H1 (cell line): ENCODE data around the gene RNFT2. TPM values are rescaled to one million over a fixed set of nuclear protein-coding genes. Genes with fewer than 3 reads are reported as not detected.
A peak's percentile ranks its signal among the peaks of the same experiment; 100 is the strongest.

Source experiments
- CTCF ChIA-PET: fragments of 300-600 bp; sonication (Branson Sonifier 250); formaldehyde crosslinking; loops from one replicate; lab custom pipeline; 2021; ENCODE audit not compliant: partially characterized antibody; lab: Charles Lee
- POLR2A ChIA-PET: fragments of 300-600 bp; sonication (Branson Sonifier 250); formaldehyde crosslinking; loops from one replicate; lab custom pipeline; 2021; ENCODE audit warnings: inconsistent platforms; ENCODE audit not compliant: partially characterized antibody; lab: Charles Lee
- DNase-seq, 2 experiments: peaks; one replicate each; pipeline versions ENCODE4 v3.0.0 to v3.0.0-alpha.2; 2010 to 2022; ENCODE audit warnings: low spot score in 2 of 2, low read depth in 1 of 2, mixed read lengths in 1 of 2
- FAIRE-seq: peaks from 2 replicates; lab custom pipeline; 2011; peaks lifted over from hg19 to GRCh38; lab: Jason Lieb, UNC
- H2AFZ ChIP-seq: 2 replicates; pipeline ENCODE4 v1.8.1; 2012; ENCODE audit warnings: low read length, inconsistent platforms
- H2AK5ac ChIP-seq: 2 replicates; pipeline ENCODE4 v1.6.1; 2013; ENCODE audit warnings: low read depth, low read length
- H2BK120ac ChIP-seq: replicated peaks from 2 replicates; pipeline ENCODE3; 2013; ENCODE audit warnings: low read depth, low read length, inconsistent platforms
- H2BK12ac ChIP-seq: 2 replicates; pipeline ENCODE4 v1.6.1; 2013; ENCODE audit warnings: low read depth, low read length
- H2BK15ac ChIP-seq: 2 replicates; pipeline ENCODE4 v1.6.1; 2013; ENCODE audit warnings: low read length
- H2BK20ac ChIP-seq: 2 replicates; pipeline ENCODE4 v1.6.1; 2013; ENCODE audit warnings: low read length
- H2BK5ac ChIP-seq: 2 replicates; pipeline ENCODE4 v1.6.1; 2013; ENCODE audit warnings: low read depth, low read length
- H3K14ac ChIP-seq: 2 replicates; pipeline ENCODE4 v1.6.1; 2013; ENCODE audit warnings: inconsistent platforms; ENCODE audit not compliant: insufficient read length
- H3K18ac ChIP-seq: 2 replicates; pipeline ENCODE4 v1.6.1; 2013; ENCODE audit warnings: low read length; ENCODE audit errors: extremely low read depth
- H3K23ac ChIP-seq: 2 replicates; pipeline ENCODE4 v1.6.1; 2013; ENCODE audit warnings: inconsistent platforms; ENCODE audit not compliant: insufficient read length
- H3K23me2 ChIP-seq: 2 replicates; pipeline ENCODE4 v1.6.1; 2013; ENCODE audit warnings: low read depth, low read length
- H3K27ac ChIP-seq: 2 replicates; pipeline ENCODE4 v1.6.1; 2011; ENCODE audit warnings: low read depth, low read length, inconsistent platforms
- H3K27me3 ChIP-seq, 4 experiments: replicated peaks in 1 of 4; 1 replicate in 1 of 4; 2 replicates in 3 of 4; pipeline versions ENCODE4 v1.6.1 to v1.8.1; 2011 to 2013; ENCODE audit warnings: low read length in 3 of 4, mild to moderate bottlenecking in 3 of 4, inconsistent platforms in 2 of 4, mixed read lengths in 2 of 4, moderate library complexity in 1 of 4; ENCODE audit not compliant: control insufficient read depth in 3 of 4, insufficient read depth in 3 of 4; ENCODE audit errors: extremely low read depth in 1 of 4
- H3K36me3 ChIP-seq, 4 experiments: 2 replicates each; pipeline versions ENCODE4 v1.6.1 to v1.8.1; 2011 to 2013; ENCODE audit warnings: mild to moderate bottlenecking in 4 of 4, low read length in 3 of 4, moderate library complexity in 2 of 4, control low read depth in 1 of 4, inconsistent platforms in 1 of 4; ENCODE audit not compliant: insufficient read depth in 4 of 4, control insufficient read depth in 2 of 4
- H3K4ac ChIP-seq: replicated peaks from 2 replicates; pipeline ENCODE3; 2013; ENCODE audit warnings: low read length, low read depth, mixed read lengths, inconsistent platforms; ENCODE audit not compliant: insufficient read length
- H3K4me1 ChIP-seq, 4 experiments: replicated peaks in 1 of 4; 1 replicate in 1 of 4; 2 replicates in 3 of 4; pipeline versions ENCODE4 v1.6.1 to v1.8.1; 2011 to 2013; ENCODE audit warnings: low read length in 3 of 4, inconsistent platforms in 2 of 4, mixed read lengths in 1 of 4; ENCODE audit not compliant: insufficient read depth in 4 of 4, control insufficient read depth in 3 of 4
- H3K4me2 ChIP-seq, 2 experiments: 2 replicates each; pipeline versions ENCODE4 v1.6.1 to v1.8.1; 2011 to 2013; ENCODE audit warnings: low read depth in 2 of 2, low read length in 2 of 2, control low read depth in 1 of 2, inconsistent platforms in 1 of 2, mild to moderate bottlenecking in 1 of 2; ENCODE audit not compliant: insufficient read depth in 1 of 2
- H3K4me3 ChIP-seq, 4 experiments: fragments of 200-600, 300-600 bp in 1 of 4; sonication (generic), shearing (Covaris generic), sonication (Bioruptor Twin) in 1 of 4; 2 replicates each; pipeline versions ENCODE4 v1.5.1 to v1.8.1; 2011 to 2016; ENCODE audit warnings: low read length in 4 of 4, low read depth in 3 of 4, control low read depth in 2 of 4, inconsistent platforms in 2 of 4, mild to moderate bottlenecking in 2 of 4, mixed read lengths in 1 of 4, moderate library complexity in 1 of 4; ENCODE audit not compliant: insufficient read depth in 2 of 4; ENCODE audit errors: extremely low read depth in 1 of 4
- H3K56ac ChIP-seq: replicated peaks from 2 replicates; pipeline ENCODE3; 2013; ENCODE audit warnings: low read depth, mild to moderate bottlenecking, mixed read lengths, low read length, inconsistent platforms; ENCODE audit not compliant: insufficient read length
- H3K79me1 ChIP-seq: 2 replicates; pipeline ENCODE4 v1.6.1; 2013; ENCODE audit warnings: low read depth, low read length, control low read depth
- H3K79me2 ChIP-seq, 2 experiments: 2 replicates each; pipeline versions ENCODE4 v1.6.1 to v1.8.1; 2012 to 2013; ENCODE audit warnings: low read length in 2 of 2, mild to moderate bottlenecking in 2 of 2, inconsistent platforms in 1 of 2; ENCODE audit not compliant: insufficient read depth in 2 of 2, control insufficient read depth in 1 of 2
- H3K9ac ChIP-seq, 4 experiments: replicated peaks in 1 of 4; 1 replicate in 1 of 4; 2 replicates in 3 of 4; pipeline versions ENCODE4 v1.6.1 to v1.8.1; 2011 to 2013; ENCODE audit warnings: low read depth in 3 of 4, low read length in 3 of 4, control low read depth in 2 of 4, mild to moderate bottlenecking in 2 of 4, moderate library complexity in 2 of 4, inconsistent platforms in 1 of 4; ENCODE audit errors: extremely low read depth in 1 of 4
- H3K9me3 ChIP-seq, 2 experiments: 2 replicates each; pipeline versions ENCODE4 v1.6.1 to v1.8.1; 2012 to 2013; ENCODE audit warnings: mild to moderate bottlenecking in 2 of 2, moderate library complexity in 2 of 2, control low read depth in 1 of 2, inconsistent platforms in 1 of 2, low read depth in 1 of 2, low read length in 1 of 2, mixed read lengths in 1 of 2; ENCODE audit not compliant: insufficient read depth in 2 of 2
- H4K20me1 ChIP-seq, 2 experiments: replicated peaks in 1 of 2; 2 replicates each; pipeline versions ENCODE3 to v1.8.1; 2011 to 2013; ENCODE audit warnings: inconsistent platforms in 2 of 2, low read length in 2 of 2, mild to moderate bottlenecking in 1 of 2; ENCODE audit not compliant: insufficient read depth in 2 of 2, control insufficient read depth in 1 of 2
- H4K5ac ChIP-seq: 2 replicates; pipeline ENCODE4 v1.6.1; 2013; ENCODE audit warnings: low read length, low read depth, mixed read lengths, inconsistent platforms; ENCODE audit not compliant: insufficient read length
- H4K8ac ChIP-seq: 2 replicates; pipeline ENCODE4 v1.8.0; 2013; ENCODE audit warnings: mild to moderate bottlenecking, moderate library complexity, low read length, inconsistent platforms; ENCODE audit not compliant: insufficient read depth; ENCODE audit errors: extremely low read depth
- H4K91ac ChIP-seq: replicated peaks from 2 replicates; pipeline ENCODE3; 2013; ENCODE audit warnings: low read length, mixed read lengths, inconsistent platforms; ENCODE audit not compliant: insufficient read length
- CREB1 ChIP-seq: IDR thresholded peaks from 2 replicates; pipeline ENCODE4 v1.6.1; 2012; ENCODE audit warnings: inconsistent platforms
- EGR1 ChIP-seq: IDR thresholded peaks from 2 replicates; pipeline ENCODE4 v1.6.1; 2011; ENCODE audit warnings: low read depth, low read length, borderline replicate concordance
- EZH2 ChIP-seq: fragments of 200-600 bp; sonication (generic); IDR thresholded peaks from 2 replicates; pipeline ENCODE4 v1.7.1; 2012; ENCODE audit warnings: low read depth, mild to moderate bottlenecking, moderate library complexity, low read length, inconsistent platforms; ENCODE audit not compliant: severe bottlenecking
- RFX5 ChIP-seq: IDR thresholded peaks from 2 replicates; pipeline ENCODE4 v1.6.1; 2011; ENCODE audit warnings: low read depth, low read length, improper control_type of control experiment, borderline replicate concordance
- RNF2 ChIP-seq: fragments of 200-900, 300-1000 bp; sonication (generic); IDR thresholded peaks from 2 replicates; pipeline ENCODE4 v1.7.1; 2016; ENCODE audit warnings: borderline replicate concordance, low read depth, mild to moderate bottlenecking, antibody characterized with exemption, low read length; ENCODE audit not compliant: poor library complexity, severe bottlenecking; ENCODE audit errors: missing control alignments
- RXRA ChIP-seq: IDR thresholded peaks from 2 replicates; pipeline ENCODE4 v1.6.1; 2011; ENCODE audit warnings: low read depth, mild to moderate bottlenecking, low read length, moderate library complexity; ENCODE audit not compliant: insufficient read depth
- SUZ12 ChIP-seq: fragments of 200-600 bp; sonication (generic); IDR thresholded peaks from 2 replicates; pipeline ENCODE4 v1.6.1; 2012; ENCODE audit warnings: mild to moderate bottlenecking, inconsistent platforms, low read length, moderate library complexity, mixed read lengths
- YY1 ChIP-seq: IDR thresholded peaks from 2 replicates; pipeline ENCODE4 v1.6.1; 2011; ENCODE audit warnings: low read depth, mild to moderate bottlenecking, low read length
- WGBS, 2 experiments: shearing (Covaris generic) in 1 of 2; methylation state at CpG; one replicate each; pipeline versions ENCODE4 v1.1.6 to v1.1.7; 2013 to 2015; ENCODE audit warnings: low lambda C conversion rate in 2 of 2, mixed read lengths in 2 of 2, inconsistent platforms in 1 of 2, low coverage in 1 of 2, missing lambda C conversion rate in 1 of 2; ENCODE audit not compliant: insufficient replicate concordance in 2 of 2, insufficient coverage in 1 of 2, insufficient read length in 1 of 2; ENCODE audit errors: extremely low coverage in 1 of 2, missing lambda C conversion rate in 1 of 2; 5-methylcytosine and 5-hydroxymethylcytosine counted together
- polyA plus RNA-seq, 7 experiments: library from polyadenylated mRNA; depleted of rRNA in 3 of 7; stranded (reverse) in 5 of 7; unstranded in 2 of 7; fragments of >200 nt in 5 of 7; fragments of 200-250 nt in 2 of 7; gene quantifications; 1 replicate in 5 of 7; 2 replicates in 1 of 7; 4 replicates in 1 of 7; pipeline versions ENCODE4 v1.2.1 to v1.2.3, GENCODE V29; 2011 to 2013; ENCODE audit warnings: missing spikeins in 2 of 7, mixed read lengths in 2 of 7
- total RNA-seq: library from RNA; stranded (reverse); fragmentation: NEBNext Ultra II Directional; extraction: Animal tissue kit (Norgen Biotek cat#: 25700); gene quantifications from 2 replicates; pipeline ENCODE4 v1.2.1, GENCODE V29; 2021

Gene RNFT2
- total and polyA plus RNA-seq, 2 of the 8 experiments (the other 6 are each of a cell fraction or from before 2014, with no cell fraction given), result 14.2 to 33.1 TPM

DNA sequence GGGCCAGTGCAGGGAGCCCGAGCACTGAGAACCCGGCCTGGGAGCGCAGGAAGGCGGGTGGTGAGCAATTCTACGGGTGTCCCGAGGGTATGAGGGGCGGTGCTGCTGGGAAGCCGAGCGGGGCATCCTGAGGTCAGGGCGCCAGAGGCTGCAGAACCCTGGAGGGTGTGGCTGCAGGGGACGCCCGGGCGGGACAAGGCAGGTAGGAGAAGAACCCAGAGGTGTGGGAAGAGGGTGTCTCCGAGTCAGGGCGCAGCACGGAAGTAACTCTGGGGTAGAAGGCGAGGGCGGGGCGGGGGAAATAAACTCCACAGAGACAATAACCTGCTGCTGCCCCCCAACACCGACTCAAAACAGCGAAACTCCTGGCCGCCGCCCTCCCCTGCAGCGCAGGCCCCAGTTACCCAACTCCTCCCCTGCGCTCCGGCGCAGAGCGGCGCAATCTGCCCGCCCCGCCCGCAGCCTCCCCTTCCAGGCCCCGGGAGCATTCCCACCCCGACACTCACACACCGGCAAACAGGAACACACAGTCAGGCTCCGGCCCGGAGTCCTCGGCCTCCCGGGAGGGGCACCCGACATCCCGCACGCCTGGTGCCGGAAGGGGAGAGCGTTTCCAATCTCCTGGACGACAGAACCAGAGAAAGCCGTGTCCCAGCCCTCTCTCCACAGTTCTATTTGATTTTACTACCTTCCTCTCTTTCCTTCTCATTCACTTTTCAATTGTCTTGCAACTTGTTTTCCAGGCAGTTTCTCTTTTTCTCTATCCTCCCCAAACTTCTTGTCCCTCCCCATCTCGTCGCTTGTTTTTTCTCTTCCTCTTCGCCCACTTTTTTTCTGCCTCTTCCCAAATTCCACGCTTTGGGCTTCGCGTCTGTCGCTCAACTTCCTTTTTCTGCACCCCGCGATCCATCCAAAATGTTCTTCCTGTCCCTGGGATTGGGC, 140.7 kb downstream of the RNFT2 start:
- Histone ChIP-seq H3K14ac (no peak overlapping the region), H3K18ac (peak overlapping the region; percentile 83), H2BK12ac (peak overlapping the region; percentile 39; the same call in 1 of the 2 replicates), H4K8ac (peak overlapping the region; percentile 41), H2BK5ac (no peak overlapping the region), H3K4me1 (peaks cover 6 to 28% (median 12%) of the 10 kb centered on the region in 4 experiments), H2AK5ac (no peak overlapping the region), H3K9me3 (peaks cover 0 to 3% of the 10 kb centered on the region in 2 experiments; a peak in 1 of 4 replicates), H3K56ac (no peak overlapping the region), H3K79me2 (no peaks in the 10 kb centered on the region), H2BK120ac (no peak overlapping the region), H3K27ac (no peak overlapping the region), H3K4me2 (peak overlapping the region; percentile 89 to 98), H3K4me3 (peak overlapping the region; percentile 46 to 89 (median 62)), H4K20me1 (peaks cover 4 to 5% of the 10 kb centered on the region in 2 experiments), H3K9ac (no peak overlapping the region; a peak in 2 of 7 replicates), H3K23ac (no peak overlapping the region), H3K4ac (no peak overlapping the region), H4K91ac (no peak overlapping the region), H2BK15ac (no peak overlapping the region), H3K79me1 (no peaks in the 10 kb centered on the region), H2AFZ (no peak overlapping the region), H3K27me3 (peaks cover 43 to 64% (median 58%) of the 10 kb centered on the region in 4 experiments), H3K36me3 (peaks cover 0 to 4% (median 0%) of the 10 kb centered on the region in 4 experiments; a peak in 1 of 8 replicates), H3K23me2 (peaks cover 28% of the 10 kb centered on the region; the same call in 1 of the 2 replicates), H4K5ac (no peak overlapping the region), H2BK20ac (no peak overlapping the region)
- FAIRE-seq (no peak), DNase-seq (peak in 1 of 2 experiments; percentile 71)
- ChIA-PET CTCF (no interaction called here), POLR2A (interaction anchor here (0.7 to 3.7 kb wide), 3 partner anchors 9 to 32 kb away, joined by 3 to 17 read pairs (median 3); partner anchors contain the start of gene FBXW8)
- no peak for TF ChIP-seq CREB1
- TF ChIP-seq EGR1, result no peak
- TF ChIP-seq EZH2, result peak; percentile 78
- no peak for TF ChIP-seq RXRA
- TF ChIP-seq YY1, result no peak
- no peak for TF ChIP-seq RFX5
- TF ChIP-seq RNF2, result peak; percentile 65
- peak; percentile 82; the same call in 1 of the 2 replicates for TF ChIP-seq SUZ12
- 5% methylated on average over 43 of the region's 55 CpGs; no CpG with 5 or more reads in 1 of the 2 experiments for WGBS, 2 experiments
